Stimulated activated CD8-positive, alpha-beta memory T cell treated with anti-CD3 and anti-CD28 coated beads, Interleukin-2, amount 100 ng/mL, for 48 hours (primary cell): ENCODE measurements around the gene NXN.
"Not testable (repeated sequence)": the region's sequence is repeated elsewhere in the genome, so short reads cannot be mapped to it uniquely, and the experiment has no call there.

Experiments used
- DNase-seq, 2 donors: peaks; one replicate each; pipeline ENCODE4 v3.0.0-alpha.2; 2020; ENCODE audit warnings: low read depth in 2 of 2

Gene NXN

DNA sequence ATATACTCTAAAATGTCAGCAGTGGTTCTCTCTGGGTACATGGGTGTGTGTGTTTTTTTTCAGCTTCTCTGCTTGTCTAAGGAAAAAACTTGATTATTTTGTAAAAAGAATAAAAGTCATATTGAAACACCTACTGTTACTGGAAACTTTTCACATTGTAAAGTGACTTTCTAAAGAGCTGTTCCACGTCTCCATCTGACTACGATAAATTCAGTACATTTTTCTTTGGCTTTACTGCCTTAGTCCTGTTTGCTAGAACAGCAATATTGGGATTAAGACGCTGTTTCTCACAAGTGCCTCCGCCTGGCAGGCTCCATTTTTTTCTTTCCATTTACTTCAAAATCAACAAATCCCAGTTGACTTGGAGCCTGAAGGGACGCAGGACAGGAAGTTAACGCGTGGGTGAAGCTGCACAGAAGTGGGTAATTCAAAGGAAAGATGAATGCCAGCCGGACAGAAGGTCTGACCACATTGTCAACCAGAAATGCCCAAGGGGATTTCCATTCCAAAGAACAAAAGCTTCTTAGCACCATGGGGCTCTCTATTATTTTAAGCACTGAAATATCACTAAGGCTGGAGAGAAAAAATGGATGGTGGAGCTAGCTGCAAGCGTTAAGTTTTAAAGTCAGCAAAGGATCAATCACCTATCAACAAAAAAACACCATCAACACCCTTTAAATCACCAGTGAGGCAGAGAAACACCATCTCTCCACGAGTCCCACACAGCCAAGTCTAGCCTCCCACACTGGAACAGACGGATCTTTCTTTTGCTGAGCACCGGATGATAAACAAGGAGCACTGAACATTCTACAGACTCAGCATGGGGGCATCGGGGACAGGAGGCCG is 205.9 kb downstream of the NXN start:
- DNase-seq = peak in 1 of 2 donors; percentile 7

DNA sequence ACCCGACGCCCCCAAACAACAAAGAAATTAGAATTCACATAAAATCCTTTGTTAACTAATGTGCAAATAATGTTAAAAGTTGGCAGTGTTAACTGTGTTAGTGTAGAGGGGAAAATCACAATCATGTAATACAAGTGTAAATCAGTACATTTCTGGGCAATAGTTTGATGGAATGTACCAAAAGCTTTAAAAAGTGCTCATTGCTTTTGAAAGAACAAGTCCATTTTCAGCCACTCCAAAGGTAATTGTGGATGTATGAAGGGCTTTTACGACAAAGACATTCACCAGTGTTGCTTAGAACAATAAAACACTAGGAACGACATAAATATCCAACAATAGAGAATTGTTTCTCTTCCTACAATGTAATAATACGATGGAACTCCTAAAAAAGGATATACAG is 206.6 kb downstream of the NXN start:
- no peak for DNase-seq

DNA sequence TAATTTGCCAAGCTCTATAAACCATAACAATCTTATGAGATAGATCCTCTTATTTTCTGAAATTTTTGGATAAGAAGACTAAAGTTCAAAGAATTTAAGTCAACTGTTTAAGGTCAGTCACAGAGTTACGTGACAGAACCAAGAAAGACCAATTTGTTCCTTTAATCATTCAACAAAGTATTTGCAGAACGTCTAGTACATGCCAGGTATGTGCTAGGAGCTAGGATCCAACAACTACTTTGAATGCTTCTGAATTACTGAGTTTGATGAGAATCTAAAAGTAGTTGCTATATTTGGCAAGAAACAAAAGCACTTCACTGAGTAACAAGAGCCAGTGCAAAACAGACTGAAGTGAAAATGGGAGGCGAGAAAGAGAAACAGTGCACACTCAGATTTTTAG is 212.5 kb downstream of the NXN start:
- DNase-seq = no peak

DNA sequence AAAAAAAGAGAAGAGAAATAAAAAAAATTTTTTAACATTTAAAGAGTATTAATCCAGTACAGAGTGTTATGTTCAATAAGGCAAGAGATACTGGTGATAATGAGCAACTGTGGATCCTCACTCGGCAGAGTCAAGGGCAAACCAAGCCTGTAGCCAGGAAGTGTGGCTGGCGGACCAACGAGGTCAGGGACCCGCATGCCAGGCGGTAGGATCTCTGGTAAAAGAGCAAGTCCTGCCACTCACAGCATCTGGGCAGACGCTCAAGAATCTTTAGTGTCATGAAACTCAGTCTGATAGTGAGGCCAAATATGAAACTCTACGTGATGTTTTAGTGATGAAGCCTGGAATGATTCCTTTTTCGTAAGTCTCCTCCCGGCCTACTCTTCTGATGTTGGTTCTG is 219.2 kb downstream of the NXN start:
- no peak for DNase-seq

DNA sequence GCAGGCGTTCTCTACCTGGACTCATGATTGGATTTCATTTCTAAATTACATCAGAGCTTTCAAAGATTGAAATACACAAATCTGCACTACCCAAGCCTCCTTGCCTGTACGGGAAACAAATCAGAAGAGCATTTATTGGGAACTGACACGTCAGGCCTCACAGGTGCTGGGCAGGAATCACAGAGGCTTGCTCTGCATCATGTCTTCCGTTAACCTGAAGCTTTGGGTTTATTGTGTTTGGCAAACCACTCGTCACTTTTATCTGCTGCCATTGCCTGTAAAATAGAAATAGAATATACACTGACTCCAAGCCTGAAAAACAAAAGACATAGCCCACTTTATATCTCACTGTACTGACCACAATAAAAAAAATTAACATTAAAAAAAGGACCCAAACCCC is 219.6 kb downstream of the NXN start:
- no peak for DNase-seq

DNA sequence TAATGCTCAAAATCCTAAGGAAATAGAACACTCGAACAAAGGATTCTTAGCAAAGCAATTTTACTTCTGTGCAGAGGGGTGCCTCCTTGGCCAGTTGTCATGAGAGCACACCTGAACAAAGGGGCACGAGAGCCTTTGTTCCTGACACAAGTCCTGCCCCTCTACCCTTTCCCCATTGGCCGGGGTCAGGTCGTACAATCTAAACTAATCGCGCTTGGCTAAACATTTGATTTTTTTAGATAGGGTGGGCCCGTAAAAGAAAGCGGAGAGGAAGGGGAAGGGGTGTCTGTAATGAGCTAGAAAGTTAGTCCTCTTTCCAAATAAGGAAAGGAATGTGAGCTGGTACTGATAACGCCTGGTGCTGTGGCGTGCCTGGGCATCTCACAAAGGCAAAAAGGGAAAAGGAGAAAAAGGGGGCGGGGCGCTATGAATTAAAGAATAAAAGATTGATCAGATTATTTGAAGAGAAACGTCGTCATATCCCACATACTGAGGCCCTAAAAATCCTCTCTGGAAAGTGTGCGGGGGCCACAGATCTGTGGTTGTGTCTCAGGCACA is 223.5 kb downstream of the NXN start:
- DNase-seq = not testable (repeated sequence)

DNA sequence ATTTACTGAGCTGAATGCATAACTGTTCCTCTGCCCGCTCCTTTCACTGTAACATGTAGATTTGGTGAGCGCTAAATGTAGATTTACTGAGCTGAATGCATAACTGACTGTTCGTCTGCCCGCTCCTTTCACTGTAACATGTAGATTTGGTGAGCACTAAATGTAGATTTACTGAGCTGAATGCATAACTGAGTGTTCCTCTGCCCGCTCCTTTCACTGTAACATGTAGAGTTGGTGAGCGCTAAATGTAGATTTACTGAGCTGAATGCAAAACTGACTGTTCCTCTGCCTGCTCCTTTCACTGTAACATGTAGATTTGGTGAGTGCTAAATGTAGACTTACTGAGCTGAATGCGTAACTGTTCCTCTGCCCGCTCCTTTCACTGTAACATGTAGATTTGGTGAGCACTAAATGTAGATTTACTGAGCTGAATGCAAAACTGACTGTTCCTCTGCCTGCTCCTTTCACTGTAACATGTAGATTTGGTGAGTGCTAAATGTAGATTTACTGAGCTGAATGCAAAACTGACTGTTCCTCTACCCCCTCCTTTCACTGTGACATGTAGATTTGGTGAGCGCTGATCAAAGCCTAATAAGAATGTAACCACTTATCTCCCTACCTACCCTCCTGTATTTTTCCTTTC is 224.1 kb downstream of the NXN start:
- not testable (repeated sequence) for DNase-seq

DNA sequence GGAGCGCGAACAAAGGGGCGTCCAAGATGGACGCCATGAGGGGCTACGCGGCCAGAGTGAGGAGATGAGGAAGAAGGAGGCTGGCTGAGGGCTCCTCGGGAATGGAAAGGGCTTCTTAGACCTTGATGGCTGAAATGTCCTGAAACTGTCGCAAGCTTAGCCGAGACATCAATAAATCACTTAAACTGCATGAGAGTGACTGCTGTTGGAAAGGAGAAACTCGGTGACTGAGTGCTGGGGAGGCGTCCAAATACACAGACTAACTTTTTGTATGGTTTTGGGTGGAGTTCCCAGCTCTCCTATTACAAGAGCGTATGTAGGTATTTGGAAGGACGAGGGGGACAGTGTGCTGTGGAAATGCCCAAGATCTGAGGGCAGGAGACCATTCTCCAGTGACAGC is 226.2 kb downstream of the NXN start:
- no peak for DNase-seq

DNA sequence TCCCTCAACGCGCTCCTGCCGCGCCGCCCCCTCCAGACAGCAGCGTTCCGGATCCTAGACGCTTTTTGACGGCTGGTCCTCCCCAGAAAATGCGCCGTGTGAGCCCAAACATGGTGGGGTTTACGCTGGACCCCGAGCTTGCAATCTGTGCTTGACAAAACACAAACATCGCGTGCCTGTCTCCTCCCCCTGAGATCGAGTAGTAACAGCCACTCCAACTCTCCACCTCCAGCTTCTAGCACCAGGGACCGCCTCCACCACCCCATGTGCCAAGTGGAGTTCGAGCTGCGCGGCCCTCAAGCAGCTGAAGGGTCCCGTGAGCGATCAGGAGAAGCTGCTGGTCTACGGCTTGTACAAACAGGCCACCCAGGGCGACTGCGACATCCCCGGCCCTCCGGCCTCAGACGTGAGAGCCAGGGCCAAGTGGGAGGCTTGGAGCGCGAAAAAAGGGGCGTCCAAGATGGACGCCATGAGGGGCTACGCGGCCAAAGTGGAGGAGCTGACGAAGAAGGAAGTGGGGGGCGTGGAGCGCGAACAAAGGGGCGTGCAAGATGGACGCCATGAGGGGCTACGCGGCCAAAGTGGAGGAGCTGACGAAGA is 226.9 kb downstream of the NXN start:
- no peak for DNase-seq

DNA sequence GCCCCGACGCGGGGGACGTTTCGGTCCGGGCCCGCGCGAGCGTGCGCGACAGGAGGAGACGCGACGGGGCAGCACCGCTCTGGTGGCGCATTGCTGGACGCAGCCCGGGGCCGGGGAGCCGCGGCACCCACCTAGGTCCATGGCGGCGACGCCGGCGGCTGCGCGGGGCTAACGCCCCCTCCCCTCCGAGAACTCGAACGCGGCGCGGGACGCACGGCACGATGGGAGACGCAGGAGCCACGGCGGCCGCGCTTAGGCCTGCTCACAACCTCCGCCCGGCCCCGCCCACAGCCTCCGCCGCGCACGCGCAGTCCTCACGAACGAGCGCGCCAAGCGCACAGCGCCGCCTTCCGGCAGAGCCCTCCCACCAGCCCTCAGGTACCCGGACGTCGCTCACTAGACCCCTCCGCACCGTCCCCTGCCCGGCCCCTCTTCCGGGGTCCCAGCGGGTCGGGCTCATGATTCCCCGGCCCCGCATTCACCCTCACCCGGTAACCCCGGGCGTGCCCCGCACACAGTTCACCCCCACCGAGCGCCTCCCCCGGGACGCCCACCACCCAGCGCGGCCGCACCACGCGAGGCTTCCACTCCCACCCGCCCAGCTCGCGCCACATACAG is 227.5 kb downstream of the NXN start, which contains the start of gene GEMIN4:
GEMIN4 (minus strand) TSS at position 263 of the 618 bp plus-strand sequence; CDS start at position 141, 122 bp downstream.
- DNase-seq = peak; percentile 97

DNA sequence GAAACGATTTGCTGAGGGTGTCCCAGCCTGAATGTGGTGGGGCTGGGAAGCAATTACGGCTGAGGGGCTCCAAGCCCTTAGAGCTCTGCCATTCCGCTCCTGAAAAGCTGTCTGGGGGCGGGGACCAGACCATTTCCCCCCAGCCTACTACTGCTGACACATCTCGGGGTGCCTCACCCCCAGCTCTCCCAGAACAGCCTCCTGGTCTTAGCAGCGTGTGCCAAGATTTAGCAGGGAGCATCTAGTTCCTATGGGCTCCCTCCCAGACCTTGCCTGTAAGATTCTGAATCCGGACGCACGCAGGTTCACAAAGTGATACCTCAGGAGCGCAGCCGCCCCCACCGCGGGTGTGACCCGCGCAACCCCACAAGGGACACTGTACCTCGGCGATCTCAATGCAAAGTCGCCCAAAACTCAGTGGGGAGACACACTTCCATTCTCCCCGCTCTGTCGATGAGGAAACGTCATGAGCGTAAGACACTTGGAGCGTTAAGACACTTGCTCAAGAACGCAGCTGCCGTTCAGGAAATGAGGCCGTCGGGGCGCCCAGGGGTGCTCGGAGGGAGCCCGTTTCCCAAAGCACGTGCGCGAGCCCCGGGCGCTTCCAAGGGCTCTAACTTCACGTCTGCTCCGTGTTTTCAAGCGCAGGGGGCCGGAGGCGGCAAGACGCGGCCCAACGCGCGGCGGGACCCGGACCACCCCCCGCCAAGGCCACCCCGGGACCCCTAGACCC is 228.1 kb downstream of the NXN start:
- peak; percentile 25 to 29 for DNase-seq

DNA sequence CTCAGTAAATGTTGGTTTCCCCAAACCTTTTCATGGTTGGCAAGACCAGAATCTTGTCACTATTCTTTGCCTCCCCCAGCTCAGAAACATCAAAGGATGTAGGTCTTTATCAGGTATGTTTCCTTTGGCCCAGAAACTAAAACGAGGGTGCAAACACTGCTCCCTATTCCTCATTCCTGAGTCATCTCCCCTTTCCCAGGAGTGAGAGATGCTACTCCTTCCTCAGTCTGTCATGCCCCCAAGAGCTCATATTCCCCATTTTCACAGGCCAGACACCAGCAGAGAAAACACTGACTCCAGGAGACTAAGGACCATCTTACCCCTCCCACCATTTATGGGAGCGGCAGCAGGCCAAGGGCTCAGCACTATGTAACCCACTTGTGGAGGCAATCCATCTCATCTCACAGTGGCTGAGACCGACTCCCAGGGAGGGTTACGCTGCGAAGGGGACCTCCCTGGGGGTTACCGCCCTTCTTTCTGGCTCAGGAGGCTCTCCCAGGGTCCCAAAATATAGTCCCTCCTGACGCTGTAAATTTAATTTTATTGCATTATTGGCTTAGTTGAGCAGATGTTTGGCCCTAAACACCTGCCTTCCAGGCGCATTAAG is 229.0 kb downstream of the NXN start:
- DNase-seq = no peak

DNA sequence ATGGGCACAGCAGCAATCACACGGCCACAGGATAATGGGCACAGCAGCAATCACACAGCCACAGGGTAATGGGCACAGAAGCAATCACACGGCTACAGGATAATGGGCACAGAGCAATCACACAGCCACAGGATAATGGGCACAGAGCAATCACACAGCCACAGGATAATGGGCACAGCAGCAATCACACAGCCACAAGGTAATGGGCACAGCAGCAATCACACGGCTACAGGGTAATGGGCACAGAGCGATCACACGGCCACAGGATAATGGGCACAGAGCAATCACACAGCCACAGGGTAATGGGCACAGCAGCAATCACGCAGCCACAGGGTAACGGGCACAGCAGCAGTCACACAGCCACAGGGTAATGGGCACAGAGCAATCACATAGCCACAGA is 230.2 kb downstream of the NXN start:
- DNase-seq = not testable (repeated sequence)
